Activated B cell treated with CpG ODN at 0.5 μM for 24 hours (primary cell): Measurements from ENCODE around the gene CSNK1G2. TPM values are rescaled to one million over a fixed set of nuclear protein-coding genes. Genes with fewer than 3 reads are reported as not detected.

Experiments used
- ATAC-seq: fragments of 200-7000 bp; cut with Tn5 transposase; one replicate; pipeline ENCODE4 v1.10.0; 2021; ENCODE audit warnings: low read depth, mild to moderate bottlenecking, moderate library complexity
- CTCF ChIA-PET: fragments of 350-600 bp; sonication (Branson Sonifier 250); formaldehyde crosslinking; loops from one replicate; lab custom pipeline; 2021; ENCODE audit warnings: antibody characterized with exemption; lab: Charles Lee
- POLR2A ChIA-PET: fragments of 350-600 bp; sonication (Branson Sonifier 250); formaldehyde crosslinking; loops from one replicate; lab custom pipeline; 2021; ENCODE audit warnings: antibody characterized with exemption; lab: Charles Lee
- DNase-seq: peaks from one replicate; pipeline ENCODE4 v3.0.0; 2022
- H3K27ac Mint-ChIP-seq: one replicate; pipeline ENCODE4 v1.8.0; 2020; ENCODE audit warnings: mixed read lengths
- H3K27me3 Mint-ChIP-seq: one replicate; pipeline ENCODE4 v1.8.0; 2021; ENCODE audit warnings: mixed read lengths
- H3K36me3 Mint-ChIP-seq: one replicate; pipeline ENCODE4 v1.8.0; 2021; ENCODE audit warnings: low read depth, mixed read lengths
- H3K4me1 Mint-ChIP-seq: one replicate; pipeline ENCODE4 v1.8.0; 2021; ENCODE audit warnings: mixed read lengths
- H3K4me3 Mint-ChIP-seq: one replicate; pipeline ENCODE4 v1.8.0; 2020; ENCODE audit warnings: mild to moderate bottlenecking, mixed read lengths
- H3K9me3 Mint-ChIP-seq: one replicate; pipeline ENCODE4 v1.8.0; 2020; ENCODE audit warnings: mixed read lengths
- CTCF ChIP-seq: fragments of 200-600 bp; IDR thresholded peaks from one replicate; pipeline ENCODE4 v1.8.0; 2022; ENCODE audit warnings: antibody characterized with exemption, mild to moderate bottlenecking
- intact Hi-C: fragments of 100-400 bp; cut with micrococcal nuclease; formaldehyde crosslinking; loops from one replicate; pipeline ENCODE4 v1.15.1; 2024
- total RNA-seq: library from RNA; stranded (reverse); gene quantifications from 2 replicates; pipeline ENCODE4 v1.2.3, GENCODE V29; 2022

The CSNK1G2 gene
- total RNA-seq, 1 donor from 2014 or later: 89.1 TPM

DNA sequence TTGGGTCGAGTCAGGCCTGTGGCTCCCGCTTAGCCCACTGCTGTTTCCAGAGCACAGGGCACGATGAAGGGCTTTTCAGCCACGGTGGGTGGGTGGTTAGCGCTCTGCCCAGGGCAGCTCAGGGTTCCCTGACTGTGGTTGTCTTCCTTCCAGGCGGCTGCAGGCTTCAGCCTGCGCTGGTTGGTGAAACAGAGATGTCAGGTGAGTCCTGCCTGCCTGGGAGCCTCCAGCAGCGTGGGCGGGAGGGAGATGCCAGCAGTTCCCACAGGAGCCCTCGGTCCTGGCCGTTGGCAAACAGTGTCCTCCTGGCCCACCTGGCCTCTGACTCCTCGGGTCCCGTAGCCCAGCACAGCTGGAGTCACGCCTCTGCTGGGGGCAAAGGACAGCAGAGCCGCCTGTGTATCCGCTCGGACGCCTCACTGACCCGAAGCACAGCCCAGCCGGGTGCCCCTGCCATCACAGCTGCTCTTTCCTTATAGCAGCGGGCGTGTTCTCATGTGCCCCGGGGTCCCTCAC, 26.1 kb upstream of the CSNK1G2 start:
- ATAC-seq (no peak), DNase-seq (no peak)
- H3K27ac Mint-ChIP-seq: no peak overlapping the region
- CTCF ChIA-PET: no interaction called here
- POLR2A ChIA-PET: interaction anchor here (0.7 kb wide), 1 partner anchor 453 kb away, joined by 3 read pairs; no protein-coding TSS in a partner anchor
- H3K4me3 Mint-ChIP-seq: no peak overlapping the region
- no peaks in the 10 kb centered on the region for H3K27me3 Mint-ChIP-seq
- peaks cover 10% of the 10 kb centered on the region for H3K4me1 Mint-ChIP-seq
- peaks cover 31% of the 10 kb centered on the region for H3K36me3 Mint-ChIP-seq
- no peak for TF ChIP-seq CTCF
- intact Hi-C loops: no loop called here
- no peaks in the 10 kb centered on the region for H3K9me3 Mint-ChIP-seq

DNA sequence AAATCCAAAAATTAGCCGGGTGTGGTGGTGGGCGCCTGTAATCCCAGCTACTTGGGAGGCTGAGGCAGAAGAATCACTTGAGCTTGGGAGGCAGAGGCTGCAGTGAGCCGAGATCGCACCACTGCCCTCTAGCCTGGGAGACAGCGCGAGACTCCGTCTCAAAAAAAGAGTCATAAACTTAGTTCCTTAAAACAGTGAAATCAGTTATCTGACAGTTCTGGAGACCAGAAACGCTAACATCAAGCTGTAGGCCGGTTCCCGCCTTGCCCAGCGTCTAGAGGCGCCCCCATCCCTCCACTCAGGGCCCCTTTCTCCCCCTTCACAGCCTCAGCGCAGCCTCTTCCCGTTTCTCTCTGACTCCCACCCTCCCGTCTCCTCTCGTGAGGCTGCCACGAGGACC, 23.8 kb upstream of the CSNK1G2 start:
- Mint-ChIP-seq H3K27me3 (no peaks in the 10 kb centered on the region), H3K36me3 (peaks cover 43% of the 10 kb centered on the region), H3K4me3 (no peak overlapping the region), H3K27ac (no peak overlapping the region), H3K4me1 (no peaks in the 10 kb centered on the region), H3K9me3 (no peaks in the 10 kb centered on the region)
- intact Hi-C loops: no loop called here
- TF ChIP-seq CTCF: no peak
- ATAC-seq (no peak), DNase-seq (no peak)
- POLR2A ChIA-PET: interaction anchor here (1.2 kb wide), 1 partner anchor 125 kb away, joined by 3 read pairs; no protein-coding TSS in a partner anchor
- CTCF ChIA-PET: no interaction called here

DNA sequence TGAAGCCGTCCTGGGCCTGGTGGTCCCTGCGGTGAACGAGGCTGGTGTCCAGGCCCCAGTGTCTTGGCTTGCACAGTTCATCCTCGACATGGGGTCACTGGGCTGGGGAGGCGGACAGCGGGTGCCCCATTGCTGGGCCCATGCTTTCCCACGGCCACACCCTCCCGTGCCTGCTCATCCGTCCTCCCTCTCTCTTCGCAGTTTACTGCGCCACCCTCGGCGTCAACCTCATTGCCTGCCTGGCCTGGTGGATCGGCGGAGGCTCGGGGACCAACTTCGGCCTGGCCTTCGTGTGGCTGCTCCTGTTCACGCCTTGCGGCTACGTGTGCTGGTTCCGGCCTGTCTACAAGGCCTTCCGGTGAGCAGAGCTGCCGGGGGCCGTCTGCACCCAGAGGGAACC, 23.0 kb upstream of the CSNK1G2 start:
- Mint-ChIP-seq H3K27ac (no peak overlapping the region), H3K4me1 (no peaks in the 10 kb centered on the region), H3K4me3 (no peak overlapping the region), H3K9me3 (no peaks in the 10 kb centered on the region), H3K27me3 (no peaks in the 10 kb centered on the region), H3K36me3 (peaks cover 46% of the 10 kb centered on the region)
- DNase-seq (no peak), ATAC-seq (no peak)
- TF ChIP-seq CTCF: no peak
- ChIA-PET CTCF (no interaction called here), POLR2A (no interaction called here)
- intact Hi-C loops: no loop called here

DNA sequence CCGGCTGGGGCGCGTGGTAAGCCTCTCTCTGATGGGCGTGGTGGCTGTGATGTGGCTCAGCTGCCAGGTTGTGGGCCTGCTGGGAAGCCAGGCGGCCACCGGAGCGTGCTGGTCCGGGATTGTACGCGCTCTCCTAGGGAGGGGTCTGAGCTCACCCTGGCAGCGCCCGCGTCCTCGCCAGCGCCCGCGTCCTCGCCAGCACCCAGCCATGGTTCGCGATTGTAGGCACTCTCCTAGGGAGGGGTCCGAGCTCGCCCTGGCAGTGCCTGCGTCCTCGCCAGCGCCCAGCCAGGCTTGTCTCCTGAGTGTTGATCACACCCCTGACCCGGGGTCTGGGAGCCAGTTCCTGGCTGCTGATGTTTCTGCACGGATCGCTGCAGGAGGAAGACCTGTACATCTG, 22.0 kb upstream of the CSNK1G2 start:
- ATAC-seq: no peak
- POLR2A ChIA-PET: interaction anchor here (0.7 kb wide), 1 partner anchor 270 kb away, joined by 6 read pairs; no protein-coding TSS in a partner anchor
- H3K36me3 Mint-ChIP-seq: peaks cover 42% of the 10 kb centered on the region

DNA sequence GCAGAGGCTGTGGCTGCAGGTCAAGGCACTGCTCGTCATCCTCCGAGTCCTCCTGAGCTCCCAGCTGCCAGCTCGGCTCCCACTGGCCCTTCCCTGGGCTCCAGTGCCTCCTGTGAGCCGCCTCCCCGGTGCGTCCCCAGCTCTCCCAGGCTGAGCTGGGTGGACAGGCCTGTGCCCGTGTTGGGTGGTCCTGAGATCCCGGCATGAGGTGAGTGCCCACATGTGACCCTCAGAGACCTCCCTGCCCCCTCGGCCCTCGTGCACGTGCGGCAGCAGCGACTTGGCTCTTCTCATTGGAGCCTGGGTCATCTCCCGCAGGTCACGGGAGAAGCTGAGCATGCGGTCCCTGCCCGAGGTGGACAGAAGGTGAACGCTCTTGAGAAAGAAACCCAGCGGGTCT, 20.3 kb upstream of the CSNK1G2 start:
- Mint-ChIP-seq H3K4me3 (no peak overlapping the region), H3K27me3 (no peaks in the 10 kb centered on the region), H3K9me3 (no peaks in the 10 kb centered on the region), H3K4me1 (peaks cover 2% of the 10 kb centered on the region), H3K27ac (no peak overlapping the region), H3K36me3 (peaks cover 49% of the 10 kb centered on the region)
- no peak for ATAC-seq
- ChIA-PET POLR2A (no interaction called here), CTCF (no interaction called here)
- no peak for DNase-seq
- intact Hi-C loops: no loop called here
- no peak for TF ChIP-seq CTCF

More for the DNA sequence above, 22.0 kb upstream of the CSNK1G2 start:
- H3K9me3 Mint-ChIP-seq: no peaks in the 10 kb centered on the region
- H3K27me3 Mint-ChIP-seq: no peaks in the 10 kb centered on the region
- no peaks in the 10 kb centered on the region for H3K4me1 Mint-ChIP-seq
- CTCF ChIA-PET: no interaction called here
- intact Hi-C loops: no loop called here
- DNase-seq: no peak
- no peak overlapping the region for H3K27ac Mint-ChIP-seq
- no peak for TF ChIP-seq CTCF
- H3K4me3 Mint-ChIP-seq: no peak overlapping the region
